Large intestine (tissue), 12 donors: ENCODE results near the gene CACNA1C. TPM values are rescaled to one million over a fixed set of nuclear protein-coding genes. Genes with fewer than 3 reads are reported as not detected.

ENCODE experiments used
- DNase-seq, 2 donors: peaks; one replicate each; pipeline versions ENCODE4 v3.0.0 to v3.0.0-alpha.2; 2013
- H3K27ac ChIP-seq: one replicate; pipeline ENCODE4 v1.5.1; 2013; ENCODE audit warnings: low read length
- H3K27me3 ChIP-seq: 2 replicates; pipeline ENCODE4 v1.6.1; 2013; ENCODE audit warnings: low read length; ENCODE audit not compliant: control insufficient read depth, insufficient read depth
- H3K36me3 ChIP-seq: 2 replicates; pipeline ENCODE4 v1.6.1; 2013; ENCODE audit warnings: low read length; ENCODE audit not compliant: control insufficient read depth, insufficient read depth
- H3K4me1 ChIP-seq: one replicate; pipeline ENCODE4 v1.6.1; 2013; ENCODE audit warnings: low read length; ENCODE audit not compliant: control insufficient read depth, insufficient read depth
- H3K4me3 ChIP-seq: one replicate; pipeline ENCODE4 v1.5.1; 2013; ENCODE audit warnings: low read length
- H3K9me3 ChIP-seq: one replicate; pipeline ENCODE4 v1.6.1; 2013; ENCODE audit warnings: mild to moderate bottlenecking, low read depth, low read length, moderate library complexity; ENCODE audit not compliant: control insufficient read depth
- WGBS: methylation state at CpG from one replicate; pipeline ENCODE4 v1.1.5; 2013; ENCODE audit warnings: low lambda C conversion rate; ENCODE audit not compliant: insufficient coverage; 5-methylcytosine and 5-hydroxymethylcytosine counted together
- long read RNA-seq, 11 donors: transcript quantifications; one replicate each; lab custom pipeline, GENCODE V29; 2026
- polyA plus RNA-seq: library from polyadenylated mRNA; unstranded; fragments of 120-200 nt; gene quantifications from one replicate; pipeline ENCODE4 v1.2.1, GENCODE V29; 2013

Gene CACNA1C
- polyA plus RNA-seq = 5.9 TPM
- long read RNA-seq, donor 1 = 0 reads
- long read RNA-seq, donor 2, partial matches to known transcripts = 0 of 1 reads
- long read RNA-seq, donor 2, other reads (novel, unspliced or antisense) = 0 of 1 reads
- long read RNA-seq, donor 3 = 0 reads
- long read RNA-seq, donor 4 = 0 reads
- long read RNA-seq, donor 5 = 0 reads
- long read RNA-seq, donor 6 = 0 reads
- long read RNA-seq, donor 7, partial matches to known transcripts = 12 of 13 reads
- long read RNA-seq, donor 7, other reads (novel, unspliced or antisense) = 0 of 13 reads
- long read RNA-seq, donor 8 = 0 reads
- long read RNA-seq, donor 9 = 0 reads
- long read RNA-seq, donor 10 = 0 reads
- long read RNA-seq, donor 11, partial matches to known transcripts = 16 of 16 reads
- long read RNA-seq, donor 11, other reads (novel, unspliced or antisense) = 0 of 16 reads

DNA sequence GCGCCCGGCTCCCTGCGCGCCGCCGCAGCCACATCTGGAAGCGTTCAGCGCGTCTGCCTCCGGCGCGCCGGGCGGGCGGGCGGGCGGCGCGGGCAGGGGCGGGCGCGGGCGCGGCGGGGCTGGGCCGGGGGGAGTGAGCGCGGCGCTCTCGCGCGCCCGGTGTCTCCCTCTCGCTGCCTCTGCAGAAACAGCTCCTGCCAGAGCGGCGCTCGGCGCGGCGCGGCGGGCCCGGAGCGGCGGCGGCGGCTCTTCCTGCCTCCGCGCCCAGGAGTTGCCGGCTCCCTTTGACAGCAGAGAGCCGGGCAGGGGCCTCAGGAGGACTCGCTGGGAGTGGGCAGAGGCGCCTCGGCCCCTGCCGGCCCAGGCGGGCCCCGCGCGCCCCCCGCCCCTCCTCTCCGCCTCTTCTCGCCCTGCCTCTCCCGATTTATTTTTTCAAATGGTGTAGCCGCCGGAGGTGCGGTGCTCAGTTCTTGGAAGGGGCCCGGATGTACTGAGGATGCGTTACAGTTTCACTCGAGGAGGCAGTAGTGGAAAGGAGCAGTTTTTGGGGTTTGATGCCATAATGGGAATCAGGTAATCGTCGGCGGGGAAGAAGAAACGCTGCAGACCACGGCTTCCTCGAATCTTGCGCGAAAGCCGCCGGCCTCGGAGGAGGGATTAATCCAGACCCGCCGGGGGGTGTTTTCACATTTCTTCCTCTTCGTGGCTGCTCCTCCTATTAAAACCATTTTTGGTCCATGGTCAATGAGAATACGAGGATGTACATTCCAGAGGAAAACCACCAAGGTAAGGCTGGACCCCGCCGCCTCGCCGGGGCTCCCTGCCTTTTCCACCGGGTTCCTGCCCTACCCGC, at the start of gene CACNA1C:
TSS of gene CACNA1C (plus strand) at position 162 of the 853 bp plus-strand sequence. CDS start at position 738, 576 bp downstream.
- Histone ChIP-seq H3K4me3 (peak within 1 kb of the TSS; percentile 53), H3K9me3 (no peaks in the 10 kb centered on the region), H3K27ac (peak within 1 kb of the TSS; percentile 44), H3K36me3 (no peaks in the 10 kb centered on the region), H3K27me3 (peaks cover 52% of the 10 kb centered on the region), H3K4me1 (peaks cover 11% of the 10 kb centered on the region)
- peak; percentile 46 to 76 for DNase-seq
- WGBS = no CpG with 5 or more reads among the region's 90 CpGs

DNA sequence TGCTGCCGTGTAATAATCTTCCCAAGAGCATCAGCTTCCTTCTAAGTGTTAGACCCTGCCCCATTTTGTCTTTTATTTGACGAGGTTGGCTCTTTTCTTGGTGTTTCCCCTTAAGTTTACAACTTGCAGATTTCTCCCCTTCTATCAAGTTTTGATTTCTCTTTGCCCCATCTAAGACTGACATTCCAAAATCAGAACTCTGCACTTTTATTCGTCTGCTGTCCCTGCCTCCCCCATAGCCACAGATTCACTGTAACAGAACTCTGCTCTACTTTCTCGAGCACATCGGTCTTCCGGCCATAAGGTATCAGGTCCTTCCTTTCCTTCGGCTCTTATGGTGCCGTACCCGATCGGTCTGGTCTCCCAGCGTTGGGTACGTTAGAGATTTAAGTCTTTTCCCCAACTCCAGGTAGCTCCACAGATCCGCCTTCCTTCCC, 49.1 kb upstream of the CACNA1C start:
- H3K4me1 ChIP-seq = peaks cover 4% of the 10 kb centered on the region
- no peak for DNase-seq
- no peaks in the 10 kb centered on the region for H3K27me3 ChIP-seq
- H3K9me3 ChIP-seq = no peaks in the 10 kb centered on the region
- H3K4me3 ChIP-seq = peak overlapping the region; percentile 95
- WGBS = 0% methylated on average over 2 of the region's 13 CpGs
- H3K36me3 ChIP-seq = no peaks in the 10 kb centered on the region
- peak overlapping the region; percentile 91 for H3K27ac ChIP-seq

DNA sequence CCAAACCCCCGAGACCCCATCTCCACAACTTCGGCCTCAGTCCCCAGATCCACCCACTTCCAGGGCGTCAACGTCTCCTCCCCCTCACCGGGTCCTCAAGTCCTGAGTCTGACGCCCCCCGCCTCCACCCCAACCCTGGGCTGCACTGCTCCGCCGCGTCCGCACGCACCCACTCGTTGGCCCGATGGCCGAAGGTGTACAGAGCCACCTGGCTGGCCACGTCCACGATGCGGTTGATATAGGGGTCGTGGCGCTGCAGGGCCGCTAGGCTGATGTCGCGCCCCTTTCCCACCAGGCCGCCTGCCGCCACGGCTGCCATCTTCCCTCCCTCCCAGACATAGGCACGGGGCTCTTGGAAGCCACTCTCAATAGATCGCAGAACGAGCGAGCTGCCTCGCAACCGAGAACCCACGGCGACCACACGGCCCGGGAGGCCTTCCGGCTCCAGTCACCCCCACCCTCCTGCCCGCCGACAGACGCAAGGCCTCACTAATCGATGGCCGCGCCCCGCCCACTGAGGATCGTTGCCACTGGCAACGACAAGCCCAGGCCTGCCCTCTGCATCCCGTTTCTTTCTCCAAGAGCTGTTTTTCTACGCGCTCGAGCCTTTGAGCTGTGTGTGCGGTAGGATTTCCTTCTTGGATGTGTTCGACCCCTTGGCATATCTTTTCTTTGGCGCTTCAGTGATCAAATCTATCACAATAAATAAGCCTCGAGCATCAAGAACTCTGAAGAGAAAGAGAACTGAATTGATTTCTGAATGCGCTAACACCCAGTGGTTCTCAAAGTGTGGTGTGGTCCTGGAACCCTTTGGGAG, 48.5 kb upstream of the CACNA1C start, which contains the start of gene DCP1B:
TSS of gene DCP1B (minus strand) at position 345 of the 817 bp plus-strand sequence. CDS start at position 319, 26 bp downstream.
- 0% methylated on average over 1 of the region's 55 CpGs for WGBS
- Histone ChIP-seq H3K9me3 (no peaks in the 10 kb centered on the region), H3K4me1 (peaks cover 4% of the 10 kb centered on the region)

DNA sequence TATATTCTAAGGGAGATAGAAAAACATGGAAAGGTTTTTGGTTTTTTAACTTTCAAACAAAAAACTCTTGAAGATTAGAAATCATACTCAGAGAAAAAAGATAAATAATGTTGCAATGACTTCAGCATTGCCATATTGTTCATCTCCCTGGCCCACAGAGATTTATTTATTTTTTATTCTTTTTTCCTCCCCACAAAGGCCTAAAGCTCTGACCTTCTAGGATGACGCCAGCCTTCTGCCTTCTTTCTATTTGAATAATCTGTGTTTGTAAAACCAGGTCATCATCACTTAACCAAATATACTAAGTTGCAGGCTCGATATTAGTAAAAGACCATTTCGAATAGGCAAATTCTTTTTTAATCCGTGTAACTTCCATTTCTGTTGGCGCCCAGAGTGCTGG, 44.1 kb upstream of the CACNA1C start:
- WGBS = 100% methylated on average over 2 of the region's 5 CpGs

More for the DNA sequence above, 48.5 kb upstream of the CACNA1C start, which contains the start of gene DCP1B:
- Histone ChIP-seq H3K27me3 (no peaks in the 10 kb centered on the region), H3K4me3 (peak within 1 kb of the TSS; percentile 95), H3K36me3 (no peaks in the 10 kb centered on the region), H3K27ac (peak within 1 kb of the TSS; percentile 91)
- peak; percentile 98 for DNase-seq

DNA sequence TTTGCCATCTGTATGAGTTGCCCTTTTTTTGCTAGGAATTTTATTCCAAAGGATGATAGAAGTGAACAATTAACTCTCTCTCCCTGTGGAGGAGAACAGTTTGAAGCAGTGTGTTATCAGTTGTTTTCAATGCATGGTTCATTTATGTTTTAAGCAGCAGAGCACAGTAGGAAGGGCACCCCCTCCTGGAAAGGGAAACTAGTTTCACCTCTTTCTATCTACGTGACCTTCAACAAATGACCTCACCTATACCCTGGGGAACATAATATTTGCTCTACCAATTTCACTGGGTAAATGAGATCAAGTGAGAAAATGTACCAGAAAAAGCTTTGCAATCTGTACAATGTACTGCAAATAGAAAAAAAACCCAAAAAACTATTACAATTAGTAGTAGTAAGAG, 43.2 kb upstream of the CACNA1C start:
- DNase-seq = no peak
- H3K36me3 ChIP-seq = no peaks in the 10 kb centered on the region
- H3K9me3 ChIP-seq = no peaks in the 10 kb centered on the region
- H3K27ac ChIP-seq = no peak overlapping the region
- no CpG with 5 or more reads among the region's 1 CpG for WGBS
- peaks cover 3% of the 10 kb centered on the region for H3K4me1 ChIP-seq
- no peaks in the 10 kb centered on the region for H3K27me3 ChIP-seq
- H3K4me3 ChIP-seq = no peak overlapping the region

More for the DNA sequence above, 44.1 kb upstream of the CACNA1C start:
- Histone ChIP-seq H3K4me3 (no peak overlapping the region), H3K9me3 (no peaks in the 10 kb centered on the region), H3K27me3 (no peaks in the 10 kb centered on the region), H3K27ac (no peak overlapping the region), H3K36me3 (no peaks in the 10 kb centered on the region), H3K4me1 (peaks cover 4% of the 10 kb centered on the region)
- no peak for DNase-seq

DNA sequence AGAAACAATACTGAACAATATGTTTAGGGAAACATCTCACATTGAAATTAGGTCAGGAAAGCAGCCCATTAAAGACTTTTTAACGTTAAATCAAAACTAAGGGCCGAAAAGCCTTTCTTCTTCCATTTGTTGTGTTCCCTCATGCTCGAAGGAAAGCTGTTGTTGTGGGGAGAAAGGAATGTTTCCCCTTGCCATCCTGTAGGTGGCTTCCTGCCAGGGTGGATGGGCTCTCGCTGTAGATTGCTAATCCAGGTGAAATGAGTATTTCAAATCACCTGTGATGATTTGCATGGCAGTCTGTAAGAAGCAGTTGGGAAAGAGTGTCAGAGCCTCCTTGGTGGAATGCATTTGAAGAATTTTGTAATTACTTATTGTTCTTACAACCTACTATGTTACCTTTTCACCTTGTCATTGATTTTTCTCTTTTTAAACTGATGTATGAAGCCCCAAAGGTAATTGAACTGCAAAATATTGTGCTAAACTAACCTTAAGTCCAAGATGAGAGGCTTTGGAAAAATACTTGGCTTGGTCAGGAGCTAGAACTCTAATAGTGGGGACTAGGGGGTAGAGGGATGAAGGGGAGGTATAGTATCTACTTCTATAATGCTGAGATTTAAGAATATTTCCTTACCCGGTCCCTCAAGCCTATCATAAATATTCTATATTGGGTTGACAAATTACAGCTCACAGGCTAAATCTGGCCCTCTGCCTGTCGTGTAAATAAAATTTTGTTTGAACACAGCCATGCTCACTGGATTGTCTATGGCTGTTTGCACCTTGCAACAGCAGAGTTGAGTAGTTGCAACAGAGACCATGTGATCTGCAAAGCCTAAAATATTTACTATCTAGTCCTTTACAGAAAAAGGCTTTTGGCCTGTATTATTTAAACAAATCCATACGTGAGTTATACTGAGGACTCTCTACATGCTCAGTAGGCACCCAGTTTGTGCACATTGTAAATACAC, 40.9 kb upstream of the CACNA1C start:
- no peak overlapping the region for H3K27ac ChIP-seq
- DNase-seq = no peak
- no peaks in the 10 kb centered on the region for H3K9me3 ChIP-seq
- H3K27me3 ChIP-seq = no peaks in the 10 kb centered on the region
- H3K4me3 ChIP-seq = no peak overlapping the region
- H3K4me1 ChIP-seq = no peaks in the 10 kb centered on the region
- 60% methylated on average over 1 of the region's 7 CpGs for WGBS
- H3K36me3 ChIP-seq = no peaks in the 10 kb centered on the region

DNA sequence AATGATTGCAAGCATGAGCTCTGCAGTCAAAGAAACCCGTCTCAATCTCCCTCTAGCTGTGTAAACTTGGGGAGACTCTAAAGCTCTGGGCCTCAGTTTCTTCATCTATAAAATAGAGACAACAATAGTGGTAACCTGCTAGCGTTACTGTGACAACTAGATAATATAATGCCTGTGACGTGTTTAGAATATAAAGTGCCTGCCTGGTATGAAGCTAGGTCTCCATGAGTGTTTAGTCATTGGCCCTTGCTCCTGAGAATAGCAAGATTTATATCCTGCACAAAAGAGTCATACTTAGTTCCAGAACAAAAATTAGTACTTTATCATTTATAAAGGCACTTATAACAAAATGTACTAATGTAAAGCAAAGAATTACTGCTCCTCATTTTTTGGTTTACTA, 39.7 kb upstream of the CACNA1C start:
- Histone ChIP-seq H3K4me1 (no peaks in the 10 kb centered on the region), H3K4me3 (no peak overlapping the region), H3K36me3 (no peaks in the 10 kb centered on the region), H3K9me3 (no peaks in the 10 kb centered on the region), H3K27me3 (no peaks in the 10 kb centered on the region), H3K27ac (no peak overlapping the region)
- no CpG with 5 or more reads among the region's 3 CpGs for WGBS
- no peak for DNase-seq

DNA sequence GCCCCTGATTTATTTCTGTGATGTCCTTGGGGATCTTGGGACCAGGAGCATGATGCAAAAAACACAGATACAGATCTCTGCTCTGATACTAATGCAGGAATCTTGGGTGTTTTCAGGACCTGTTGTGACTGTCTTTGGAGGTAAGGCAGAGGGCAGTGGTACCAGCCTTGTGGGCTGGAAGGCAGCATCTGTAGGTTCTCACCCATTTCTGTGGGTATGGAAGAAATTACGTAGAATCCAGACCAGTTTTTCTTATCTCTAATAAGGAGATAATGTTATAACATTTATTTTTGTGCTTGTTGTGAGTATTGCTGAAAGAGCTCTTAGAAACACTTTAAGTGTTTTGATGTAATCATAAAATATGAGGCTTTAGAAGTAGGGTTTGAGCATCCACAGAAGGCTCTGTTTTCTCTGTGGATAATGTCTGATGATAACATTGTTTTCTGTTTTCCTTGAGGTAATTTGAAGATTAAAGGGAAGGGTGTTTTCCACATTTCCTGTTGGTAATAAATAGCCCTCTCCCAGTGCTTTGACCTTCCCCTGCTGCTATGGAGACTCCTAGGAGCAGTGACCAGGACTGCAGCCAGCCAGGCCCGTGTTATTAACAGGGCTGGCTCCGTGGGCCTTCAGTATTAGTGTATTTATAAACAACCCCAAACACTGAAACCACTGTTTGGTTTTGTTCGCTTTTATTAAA, 39.1 kb upstream of the CACNA1C start:
- Histone ChIP-seq H3K4me1 (no peaks in the 10 kb centered on the region), H3K27me3 (peaks cover 4% of the 10 kb centered on the region), H3K36me3 (no peaks in the 10 kb centered on the region), H3K4me3 (no peak overlapping the region), H3K27ac (no peak overlapping the region), H3K9me3 (no peaks in the 10 kb centered on the region)
- 67% methylated on average over 1 of the region's 4 CpGs for WGBS
- peak in 1 of 2 donors; percentile 30 for DNase-seq

DNA sequence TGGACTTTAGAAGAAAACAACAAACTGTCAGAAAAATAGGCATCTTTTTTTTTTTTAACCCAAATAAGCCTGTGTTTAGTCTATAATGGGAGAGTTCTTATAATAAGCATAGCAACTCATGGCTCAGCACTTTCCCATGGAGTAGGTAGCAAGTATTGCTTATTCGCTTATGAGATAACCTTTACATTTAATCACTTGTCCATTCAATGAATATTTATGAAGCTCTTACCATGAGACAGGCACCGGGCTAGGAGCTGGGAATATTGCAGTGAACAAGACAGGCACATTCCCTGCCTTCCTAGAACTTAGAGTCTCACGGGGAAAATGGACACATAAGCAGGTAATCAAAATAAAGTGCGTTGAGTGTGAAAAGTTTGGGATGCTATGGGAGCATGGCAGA, 38.6 kb upstream of the CACNA1C start:
- H3K27me3 ChIP-seq = peaks cover 4% of the 10 kb centered on the region
- no CpG with 5 or more reads among the region's 4 CpGs for WGBS
- no peaks in the 10 kb centered on the region for H3K9me3 ChIP-seq
- H3K4me1 ChIP-seq = no peaks in the 10 kb centered on the region
- H3K36me3 ChIP-seq = no peaks in the 10 kb centered on the region
- no peak for DNase-seq
- H3K27ac ChIP-seq = peak overlapping the region; percentile 12
- H3K4me3 ChIP-seq = no peak overlapping the region
